NCI-H226 (cell line): ENCODE data around the gene HSPBAP1.

Experiments used
- DNase-seq: peaks from one replicate; pipeline ENCODE4 v3.0.0-alpha.2; 2015

HSPBAP1 gene, protein sequence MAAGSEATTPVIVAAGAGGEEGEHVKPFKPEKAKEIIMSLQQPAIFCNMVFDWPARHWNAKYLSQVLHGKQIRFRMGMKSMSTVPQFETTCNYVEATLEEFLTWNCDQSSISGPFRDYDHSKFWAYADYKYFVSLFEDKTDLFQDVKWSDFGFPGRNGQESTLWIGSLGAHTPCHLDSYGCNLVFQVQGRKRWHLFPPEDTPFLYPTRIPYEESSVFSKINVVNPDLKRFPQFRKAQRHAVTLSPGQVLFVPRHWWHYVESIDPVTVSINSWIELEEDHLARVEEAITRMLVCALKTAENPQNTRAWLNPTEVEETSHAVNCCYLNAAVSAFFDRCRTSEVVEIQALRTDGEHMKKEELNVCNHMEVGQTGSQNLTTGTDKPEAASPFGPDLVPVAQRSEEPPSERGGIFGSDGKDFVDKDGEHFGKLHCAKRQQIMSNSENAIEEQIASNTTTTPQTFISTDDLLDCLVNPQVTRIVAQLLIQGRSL

DNA sequence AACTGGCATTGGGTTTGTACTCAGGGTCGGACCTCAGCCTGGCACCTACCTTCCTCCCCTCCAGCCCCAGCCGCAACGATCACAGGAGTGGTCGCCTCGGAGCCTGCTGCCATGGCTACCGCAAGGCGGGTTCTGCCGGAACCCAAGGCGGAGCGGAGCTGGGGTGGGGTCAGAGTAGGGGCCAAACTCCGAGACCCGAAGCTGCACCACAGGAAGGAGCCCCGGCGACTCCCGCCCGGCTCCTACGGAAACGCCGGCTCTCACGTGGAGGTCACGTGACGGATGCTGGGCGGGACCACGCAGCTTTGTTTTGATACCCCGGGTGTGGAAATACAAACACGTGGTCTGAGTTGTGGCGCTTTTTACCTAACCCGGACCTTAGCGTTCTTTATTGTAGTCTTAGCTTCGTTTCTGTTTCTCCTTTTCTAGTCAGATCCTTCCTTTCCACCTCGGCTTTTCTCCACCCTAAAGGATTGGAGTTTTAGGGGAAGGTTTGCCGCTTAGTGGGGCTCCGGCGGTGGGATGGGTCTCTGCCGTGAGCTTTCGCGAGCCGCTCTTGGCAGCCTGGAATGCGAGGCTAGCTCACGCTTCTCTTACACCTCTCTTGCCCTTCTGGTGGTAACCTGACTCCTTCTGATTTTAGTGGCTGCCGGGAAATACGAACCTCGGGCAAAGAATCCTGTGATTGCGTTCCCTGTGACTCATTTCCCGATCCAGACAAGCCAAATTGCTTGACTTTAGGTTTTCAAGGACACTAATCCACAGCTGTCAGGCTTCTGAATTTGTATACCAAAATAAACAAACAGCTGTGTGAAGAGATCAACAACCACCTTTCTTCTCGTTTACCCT, at the start of gene HSPBAP1:
Gene HSPBAP1, minus strand, starts transcription at position 264 of the 849 bp plus-strand sequence. Its CDS starts 151 bp downstream, at position 113.
- DNase-seq: peak; percentile 94

- no peak for DNase-seq
Measured at GRCh38 chr3:122835590-122835989, 42.0 kb upstream of the HSPBAP1 start.

DNA sequence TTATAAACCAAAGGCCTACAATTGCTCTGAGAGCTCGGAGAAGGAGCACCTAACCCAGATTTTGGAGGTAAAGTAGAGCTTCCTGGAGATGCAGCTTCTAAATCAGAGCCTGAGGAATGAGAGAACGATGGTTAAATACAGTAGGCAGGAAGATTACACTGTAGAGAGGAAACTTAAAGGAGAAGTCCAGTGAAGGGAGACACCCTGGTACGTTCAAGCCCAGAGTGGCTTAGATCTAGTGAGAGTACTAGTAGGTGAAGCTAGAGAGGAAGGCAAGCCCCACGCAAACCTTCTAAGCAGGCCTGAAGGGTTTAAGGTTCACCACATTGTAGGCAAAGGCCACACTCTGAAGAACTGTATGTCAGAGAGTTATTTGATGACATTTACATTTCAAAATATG, 34.6 kb upstream of the HSPBAP1 start:
- DNase-seq: no peak

DNA sequence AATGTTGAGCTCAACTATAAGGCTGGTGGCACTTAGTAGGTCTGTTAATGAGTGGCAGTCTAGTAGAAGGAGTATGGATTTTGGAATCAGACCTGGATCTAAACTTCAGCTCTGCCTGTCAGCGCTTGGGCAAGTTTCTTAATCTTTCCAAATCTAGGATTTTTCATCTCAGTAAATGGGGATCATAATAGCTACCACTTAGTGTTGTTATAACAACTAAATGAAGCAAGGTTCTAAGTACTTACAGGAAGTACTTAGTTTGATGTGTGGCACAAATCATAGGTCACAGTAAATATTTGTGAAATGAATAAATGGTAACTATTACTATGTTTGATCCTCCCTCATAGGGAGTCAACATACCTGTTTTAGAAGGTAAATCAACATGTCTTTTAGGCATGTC, 32.6 kb upstream of the HSPBAP1 start:
- no peak for DNase-seq

GRCh38 chr3:122825460-122825859, 31.8 kb upstream of the HSPBAP1 start:
- no peak for DNase-seq

DNA sequence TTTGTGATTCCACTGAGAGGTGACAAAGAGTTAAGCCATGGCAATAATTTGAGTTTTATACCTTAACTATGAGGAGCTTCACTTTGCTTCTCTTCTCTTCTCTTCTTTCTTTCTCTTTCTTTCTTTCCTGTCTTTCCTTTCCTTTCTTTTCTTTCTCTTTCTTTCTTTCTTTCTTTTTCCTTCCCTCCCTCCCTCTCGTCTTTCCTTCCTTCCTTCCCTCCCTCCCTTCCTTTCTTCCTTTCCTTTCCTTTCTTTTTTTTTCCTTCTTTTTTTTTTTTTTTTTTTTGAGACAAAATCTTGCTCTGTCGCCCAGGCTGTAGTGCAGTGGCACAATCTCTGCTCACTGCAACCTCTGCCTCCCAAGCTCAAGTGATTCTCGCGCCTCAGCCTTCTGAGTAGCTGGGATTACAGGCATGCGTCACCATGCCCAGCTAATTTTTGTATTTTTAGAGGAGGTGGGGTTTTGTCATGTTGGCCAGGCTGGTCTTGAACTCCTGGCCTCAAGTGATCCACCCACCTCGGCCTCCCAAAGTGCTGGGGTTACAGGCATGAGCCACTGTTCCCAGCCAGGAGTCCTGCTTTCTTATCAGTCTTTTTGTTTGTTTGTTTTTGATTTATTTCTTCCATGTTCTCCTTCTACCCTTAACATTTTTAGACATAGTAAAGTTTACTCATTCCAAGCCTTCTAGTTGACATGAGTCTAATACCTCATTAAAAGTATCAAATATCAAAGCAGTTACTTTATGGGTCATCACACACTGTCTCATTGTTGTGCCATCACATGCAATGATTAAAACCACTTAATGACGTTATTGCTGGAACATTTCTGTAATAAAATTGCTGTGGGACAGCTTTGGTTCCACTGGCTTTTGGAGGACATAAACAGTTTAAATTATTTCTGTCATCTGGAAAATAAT, 31.1 kb upstream of the HSPBAP1 start:
- DNase-seq: no peak

- no peak for DNase-seq
Measured at GRCh38 chr3:122816587-122816986, 23.0 kb upstream of the HSPBAP1 start.

GRCh38 chr3:122810734-122811133, 17.1 kb upstream of the HSPBAP1 start:
- no peak for DNase-seq

GRCh38 chr3:122803977-122804376, 10.3 kb upstream of the HSPBAP1 start:
- DNase-seq: no peak

DNA sequence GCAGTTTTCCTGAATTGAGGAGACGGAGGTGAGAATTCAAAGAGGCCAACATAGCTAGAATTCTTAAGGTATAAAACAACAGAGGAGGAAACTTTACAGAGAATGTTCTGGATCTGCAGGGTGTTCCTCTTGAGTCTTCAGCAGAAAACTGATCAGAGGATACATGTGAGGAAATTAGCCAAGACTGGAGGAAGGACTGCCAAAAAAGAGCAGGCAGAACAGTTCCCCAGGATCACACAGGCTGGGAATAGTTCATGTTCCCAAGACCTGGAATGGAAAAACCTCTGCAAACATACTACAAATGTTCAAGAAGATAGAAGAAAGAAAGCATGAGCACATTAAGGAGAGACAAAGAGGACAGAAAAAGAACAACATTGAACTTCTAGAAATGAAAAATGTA, 8.7 kb upstream of the HSPBAP1 start:
- DNase-seq: no peak

DNA sequence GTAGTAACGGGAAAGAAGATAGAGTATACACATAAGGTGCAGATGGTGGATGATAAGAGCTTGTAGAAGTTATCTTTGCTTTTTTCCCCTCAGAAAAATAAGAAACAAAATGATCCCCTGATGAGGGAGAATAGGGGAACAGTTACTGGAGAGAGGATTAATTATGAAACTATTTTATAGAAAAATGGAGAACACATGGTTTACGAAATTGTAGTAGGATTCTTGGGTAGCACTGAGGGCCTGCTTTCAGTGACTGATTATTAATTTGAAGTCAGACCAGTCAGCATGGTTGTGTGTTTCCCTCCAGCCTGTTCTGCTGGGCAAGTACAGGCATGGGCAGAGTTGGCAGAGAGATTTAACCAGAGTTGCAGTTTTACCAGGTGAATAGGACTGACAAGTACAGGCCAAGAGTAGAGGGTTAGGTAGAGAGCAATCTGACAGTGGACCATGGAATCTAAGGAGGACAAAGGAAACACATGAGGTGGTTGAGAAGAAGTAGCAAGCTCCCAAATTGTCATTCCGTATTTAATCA, 7.1 kb upstream of the HSPBAP1 start:
- no peak for DNase-seq

DNA sequence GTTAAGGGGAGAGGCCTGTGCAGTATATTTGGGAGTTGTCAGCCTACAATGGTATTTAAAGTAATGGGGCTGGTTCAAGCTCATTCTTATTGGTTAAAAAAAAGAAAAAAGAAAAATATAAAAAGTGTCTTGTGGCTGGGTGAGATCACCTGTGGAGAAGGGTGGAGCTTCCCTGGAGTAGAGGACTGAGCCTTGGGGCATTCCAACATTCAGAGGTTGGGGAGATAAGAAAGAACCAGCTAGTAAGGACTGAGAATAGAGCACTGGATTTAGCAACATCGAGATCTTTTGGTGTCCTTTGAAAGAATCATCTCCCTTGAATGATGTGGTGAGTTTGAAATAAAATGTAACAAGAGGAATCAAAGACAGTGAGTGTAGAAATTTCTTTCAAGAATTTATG, 6.4 kb upstream of the HSPBAP1 start:
- peak; percentile 58 for DNase-seq

- no peak for DNase-seq
Measured at GRCh38 chr3:122799322-122799721, 5.7 kb upstream of the HSPBAP1 start.

GRCh38 chr3:122797291-122797690, 3.7 kb upstream of the HSPBAP1 start:
- DNase-seq: peak; percentile 13

GRCh38 chr3:122795674-122796195, 2.1 kb upstream of the HSPBAP1 start:
- no peak for DNase-seq

GRCh38 chr3:122794779-122795673, 1.4 kb upstream of the HSPBAP1 start, which contains the start of gene SLC49A4:
SLC49A4 (plus strand) TSS chr3:122795069; CDS start chr3:122795193, 124 bp downstream.
- DNase-seq: peak; percentile 52

- no peak for DNase-seq
Measured at GRCh38 chr3:122794483-122794778, 800 bp upstream of the HSPBAP1 start.

GRCh38 chr3:122789585-122790273, 3.9 kb downstream of the HSPBAP1 start:
- no peak for DNase-seq

- DNase-seq: no peak
Measured at GRCh38 chr3:122787872-122788271, 5.8 kb downstream of the HSPBAP1 start.

DNA sequence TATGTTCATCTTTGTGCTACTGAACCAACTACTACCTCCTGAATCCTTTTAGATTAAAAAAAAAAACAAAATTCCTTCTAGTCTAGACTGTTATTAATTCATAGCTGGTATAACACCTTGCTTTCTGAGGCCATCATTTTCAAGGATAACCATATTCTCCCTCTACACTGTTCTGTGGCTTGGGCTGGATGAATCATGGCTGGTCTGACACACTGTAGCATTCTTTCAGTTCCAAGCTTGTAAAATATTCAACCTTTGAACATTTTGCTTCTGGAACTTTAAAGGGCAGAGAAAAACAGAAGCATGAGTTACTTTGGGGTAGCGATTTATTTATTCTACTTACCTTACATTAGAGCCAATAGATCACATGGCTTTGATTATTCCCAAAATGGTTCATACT, 7.6 kb downstream of the HSPBAP1 start:
- peak; percentile 71 for DNase-seq

DNA sequence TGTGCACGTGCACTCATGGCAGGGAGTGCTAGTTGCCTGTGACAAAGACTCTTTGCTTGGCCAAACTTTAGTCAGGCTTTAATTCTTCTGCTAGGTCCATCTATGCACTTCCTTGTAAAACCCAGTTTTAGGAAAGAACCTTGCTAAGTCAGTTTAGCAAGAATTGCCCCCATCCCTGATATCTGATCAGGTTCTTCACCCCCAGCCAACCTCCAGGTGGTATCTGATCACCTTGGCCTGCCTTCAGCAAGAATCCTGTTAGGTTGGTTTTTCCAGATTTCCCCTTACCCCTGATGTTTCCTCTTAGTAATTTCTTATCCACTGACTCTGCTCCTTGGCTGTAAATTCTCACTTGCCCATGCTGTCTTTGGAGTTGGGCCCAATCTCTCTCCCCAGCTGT, 8.4 kb downstream of the HSPBAP1 start:
- no peak for DNase-seq
